GM12891 (cell line): ENCODE results near the gene ADAMTSL1.
"Not testable (repeated sequence)": the region's sequence is repeated elsewhere in the genome, so short reads cannot be mapped to it uniquely, and the experiment has no call there.

Experiments
- DNase-seq: peaks from one replicate; pipeline ENCODE4 v3.0.0; 2011; ENCODE audit warnings: low spot score; ENCODE audit not compliant: insufficient read length
- FAIRE-seq: peaks from 2 replicates; lab custom pipeline; 2011; peaks lifted over from hg19 to GRCh38; lab: Jason Lieb, UNC
- PAX5 ChIP-seq: IDR thresholded peaks from 2 replicates; pipeline ENCODE4 v1.6.1; 2011; ENCODE audit warnings: low read length, moderate library complexity, mild to moderate bottlenecking; ENCODE audit not compliant: insufficient read depth, severe bottlenecking
- POLR2A ChIP-seq: IDR thresholded peaks from 2 replicates; pipeline ENCODE4 v1.6.1; 2011; ENCODE audit warnings: low read depth, low read length, control low read depth
- POLR2AphosphoS5 ChIP-seq: IDR thresholded peaks from 2 replicates; pipeline ENCODE4 v1.6.1; 2011; ENCODE audit warnings: low read depth, low read length, control low read depth
- POU2F2 ChIP-seq: IDR thresholded peaks from 2 replicates; pipeline ENCODE4 v1.6.1; 2011; ENCODE audit warnings: low read depth, mild to moderate bottlenecking, control low read depth, low read length, moderate library complexity
- SPI1 ChIP-seq: IDR thresholded peaks from 2 replicates; pipeline ENCODE4 v1.6.1; 2011; ENCODE audit warnings: low read depth, low read length, control low read depth
- TAF1 ChIP-seq: IDR thresholded peaks from 2 replicates; pipeline ENCODE4 v1.6.1; 2011; ENCODE audit warnings: low read depth, low read length, control low read depth

Gene ADAMTSL1

GRCh38 chr9:18865542-18865941 is 391.6 kb downstream of the ADAMTSL1 start:
- DNase-seq: no peak
- no peak for FAIRE-seq
- no peak for TF ChIP-seq POU2F2
- TF ChIP-seq PAX5: no peak
- TF ChIP-seq SPI1: no peak

DNA sequence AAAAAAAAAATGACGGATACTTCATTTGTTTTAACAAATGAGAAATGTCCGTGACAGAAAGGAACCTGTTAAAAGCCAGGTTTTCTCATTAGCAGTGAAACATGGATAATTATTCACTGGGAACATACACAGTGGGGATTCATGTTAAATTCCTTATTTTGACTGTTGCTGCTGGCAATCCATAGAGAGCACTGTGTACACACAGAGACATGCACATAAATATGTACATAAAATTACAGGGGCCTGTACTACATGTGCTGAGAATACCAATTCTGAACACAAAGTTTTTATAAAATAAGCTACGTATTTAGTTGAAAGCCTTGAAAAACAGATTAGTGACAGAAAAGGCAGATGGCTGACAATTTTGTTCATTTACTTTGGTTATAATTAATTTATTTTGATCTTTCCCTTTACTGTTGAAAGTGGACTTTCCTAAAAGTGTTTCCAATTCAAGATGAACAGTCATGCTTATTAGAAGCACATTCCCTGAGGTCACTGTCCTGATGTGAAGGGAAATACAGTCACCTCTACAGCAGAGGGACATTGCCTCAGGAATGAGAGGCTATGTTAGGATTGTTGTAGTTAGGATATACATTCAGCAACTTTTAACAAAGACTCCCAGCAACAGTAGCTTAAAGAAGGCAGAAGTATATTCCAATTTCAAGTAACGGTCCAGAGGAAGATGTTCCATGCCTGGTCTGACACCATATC is 392.3 kb downstream of the ADAMTSL1 start:
- DNase-seq: no peak
- TF ChIP-seq POLR2AphosphoS5: no peak
- no peak for TF ChIP-seq PAX5
- TF ChIP-seq POU2F2: no peak
- no peak for TF ChIP-seq POLR2A
- TF ChIP-seq SPI1: no peak
- TF ChIP-seq TAF1: no peak
- no peak for FAIRE-seq

- no peak for FAIRE-seq
- TF ChIP-seq POLR2A (no peak), POLR2AphosphoS5 (no peak), SPI1 (no peak), POU2F2 (no peak), TAF1 (no peak), PAX5 (no peak)
Observed at GRCh38 chr9:18869725-18870124, 395.8 kb downstream of the ADAMTSL1 start.

GRCh38 chr9:18874069-18874468 is 400.1 kb downstream of the ADAMTSL1 start:
- DNase-seq (no peak), FAIRE-seq (no peak)
- TF ChIP-seq PAX5 (no peak), SPI1 (no peak), POLR2A (no peak), POLR2AphosphoS5 (no peak), TAF1 (no peak), POU2F2 (no peak)

More at GRCh38 chr9:18869725-18870124, 395.8 kb downstream of the ADAMTSL1 start:
- no peak for DNase-seq

DNA sequence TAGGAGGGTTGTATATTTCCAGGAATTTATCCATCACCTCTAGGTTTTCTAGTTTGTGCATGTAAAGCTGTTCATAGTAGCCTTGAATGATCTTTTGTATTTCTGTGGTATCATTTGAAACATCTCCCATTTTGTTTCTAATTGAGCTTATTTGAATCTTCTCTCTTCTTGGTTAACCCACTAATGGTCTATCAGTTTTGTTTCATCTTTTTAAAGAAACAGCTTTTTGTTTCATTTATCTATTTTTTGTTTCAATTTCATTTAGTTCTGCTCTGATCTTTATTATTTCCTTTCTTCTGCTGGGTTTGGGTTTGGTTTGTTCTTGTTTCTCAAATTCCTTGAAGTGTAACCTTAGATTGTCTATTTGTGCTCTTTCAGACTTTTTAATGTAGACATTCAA is 401.0 kb downstream of the ADAMTSL1 start:
- not testable (repeated sequence) for FAIRE-seq, DNase-seq

GRCh38 chr9:18877984-18878383 is 404.0 kb downstream of the ADAMTSL1 start:
- FAIRE-seq (no peak), DNase-seq (no peak)
- TF ChIP-seq SPI1: no peak
- TF ChIP-seq POLR2AphosphoS5: no peak
- TF ChIP-seq TAF1: no peak
- TF ChIP-seq POLR2A: no peak
- no peak for TF ChIP-seq POU2F2
- TF ChIP-seq PAX5: no peak

- no peak for TF ChIP-seq SPI1
- TF ChIP-seq PAX5: no peak
- TF ChIP-seq POLR2A: no peak
- no peak for TF ChIP-seq POLR2AphosphoS5
- no peak for TF ChIP-seq POU2F2
- no peak for TF ChIP-seq TAF1
- FAIRE-seq: no peak
- no peak for DNase-seq
Observed at GRCh38 chr9:18881758-18882157, 407.8 kb downstream of the ADAMTSL1 start.

GRCh38 chr9:18887546-18887945 is 413.6 kb downstream of the ADAMTSL1 start:
- TF ChIP-seq POU2F2: no peak
- TF ChIP-seq TAF1: no peak
- TF ChIP-seq SPI1: no peak
- no peak for TF ChIP-seq PAX5
- no peak for TF ChIP-seq POLR2A
- no peak for TF ChIP-seq POLR2AphosphoS5
- DNase-seq: no peak
- no peak for FAIRE-seq

- no peak for TF ChIP-seq SPI1
- FAIRE-seq: no peak
- no peak for DNase-seq
Observed at GRCh38 chr9:18888290-18888689, 414.3 kb downstream of the ADAMTSL1 start.

GRCh38 chr9:18889550-18889949 is 415.6 kb downstream of the ADAMTSL1 start:
- FAIRE-seq (no peak), DNase-seq (no peak)
- TF ChIP-seq POLR2AphosphoS5 (no peak), SPI1 (no peak), POU2F2 (no peak), PAX5 (no peak), POLR2A (no peak), TAF1 (no peak)
